Fibroblast of lung (primary cell): Measurements from ENCODE around the gene C5orf15. TPM values are rescaled to one million over a fixed set of nuclear protein-coding genes. Genes with fewer than 3 reads are reported as not detected.

Source experiments
- DNase-seq, 2 donors: peaks; one replicate each; pipeline versions ENCODE4 v3.0.0 to v3.0.0-alpha.2; 2010; ENCODE audit warnings: low read depth in 2 of 2
- H2AFZ ChIP-seq: 2 replicates; pipeline ENCODE4 v1.5.1; 2012; ENCODE audit warnings: low read length, control low read depth, inconsistent platforms
- H3K27ac ChIP-seq: 2 replicates; pipeline ENCODE4 v1.5.1; 2011; ENCODE audit warnings: low read length, control low read depth; ENCODE audit not compliant: insufficient read depth
- H3K27me3 ChIP-seq: 2 replicates; pipeline ENCODE4 v1.5.1; 2011; ENCODE audit warnings: mild to moderate bottlenecking, low read length; ENCODE audit not compliant: control insufficient read depth, insufficient read depth
- H3K36me3 ChIP-seq: 2 replicates; pipeline ENCODE4 v1.5.1; 2011; ENCODE audit warnings: low read length; ENCODE audit not compliant: control insufficient read depth, insufficient read depth
- H3K4me1 ChIP-seq: 2 replicates; pipeline ENCODE4 v1.5.1; 2011; ENCODE audit warnings: low read length; ENCODE audit not compliant: control insufficient read depth, insufficient read depth; ENCODE audit errors: extremely low read depth
- H3K4me2 ChIP-seq: 2 replicates; pipeline ENCODE4 v1.5.1; 2011; ENCODE audit warnings: low read length, control low read depth; ENCODE audit not compliant: insufficient read depth; ENCODE audit errors: extremely low read depth
- H3K4me3 ChIP-seq, 4 experiments: fragments of 200-600 bp in 1 of 4; sonication (generic) in 1 of 4; replicated peaks in 1 of 4; 2 replicates each; pipeline ENCODE4 v1.5.1; 2011 to 2016; ENCODE audit warnings: low read length in 4 of 4, low read depth in 3 of 4, mild to moderate bottlenecking in 3 of 4, control low read depth in 2 of 4, inconsistent platforms in 1 of 4, mixed read lengths in 1 of 4; ENCODE audit not compliant: insufficient read depth in 1 of 4; ENCODE audit errors: control extremely low read depth in 1 of 4
- H3K79me2 ChIP-seq: 2 replicates; pipeline ENCODE4 v1.5.1; 2012; ENCODE audit warnings: mild to moderate bottlenecking, low read length, inconsistent platforms; ENCODE audit not compliant: control insufficient read depth, insufficient read depth
- H3K9ac ChIP-seq: 2 replicates; pipeline ENCODE4 v1.5.1; 2011; ENCODE audit warnings: mild to moderate bottlenecking, low read length, control low read depth; ENCODE audit not compliant: insufficient read depth
- H3K9me3 ChIP-seq: 2 replicates; pipeline ENCODE4 v1.5.1; 2012; ENCODE audit warnings: low read depth, low read length; ENCODE audit not compliant: control insufficient read depth, insufficient read depth
- H4K20me1 ChIP-seq: 2 replicates; pipeline ENCODE4 v1.5.1; 2011; ENCODE audit warnings: low read length; ENCODE audit not compliant: control insufficient read depth, insufficient read depth; ENCODE audit errors: extremely low read depth
- EZH2 ChIP-seq: IDR thresholded peaks from 2 replicates; pipeline ENCODE4 v1.5.1; 2012; ENCODE audit warnings: low read length, control low read depth, mild to moderate bottlenecking; ENCODE audit errors: missing control alignments
- polyA plus RNA-seq, 2 donors: library from polyadenylated mRNA; depleted of rRNA in 1 of 2; stranded (reverse) in 1 of 2; unstranded in 1 of 2; fragments of >200 nt; gene quantifications; 2 replicates each; pipeline ENCODE4 v1.2.1, GENCODE V29; 2011 to 2012; ENCODE audit warnings: missing spikeins in 1 of 2
- total RNA-seq: library from RNA; depleted of rRNA; stranded (reverse); fragments of >200 nt; gene quantifications from 2 replicates; pipeline ENCODE4 v1.2.1, GENCODE V29; 2014
- TF ChIP-seq, protein P1 (sequence below), 2 donors: IDR thresholded peaks in 1 of 2; conservative IDR thresholded peaks in 1 of 2; 1 replicate in 1 of 2; 2 replicates in 1 of 2; pipeline ENCODE4 v1.5.1; 2011 to 2012; ENCODE audit warnings: low read length in 2 of 2, control low read depth in 1 of 2, inconsistent platforms in 1 of 2, low read depth in 1 of 2, mild to moderate bottlenecking in 1 of 2

The C5orf15 gene
- total and polyA plus RNA-seq, 2 donors (not counting 1 experiment from before 2014, with no cell fraction given), result 43.1 to 111 TPM

DNA sequence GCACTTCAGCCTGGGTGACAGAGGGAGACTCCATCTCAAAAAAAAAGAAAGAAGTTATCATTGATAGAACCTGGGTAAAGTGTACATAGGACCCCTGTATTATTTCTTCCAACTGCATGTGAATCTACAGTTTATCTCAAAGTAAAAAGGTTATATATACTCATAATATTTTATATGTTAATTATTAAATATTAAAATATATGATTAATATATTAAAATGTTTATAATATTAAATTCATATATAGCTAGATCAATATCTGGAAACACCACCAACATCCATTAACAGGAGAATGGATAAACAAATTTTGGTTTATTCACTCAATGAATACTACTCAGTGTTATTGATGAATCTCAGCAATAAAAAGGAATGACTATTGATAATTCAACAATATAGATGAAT lies 19.7 kb downstream of the C5orf15 start:
- H3K4me1 ChIP-seq, result peaks cover 10% of the 10 kb centered on the region
- H4K20me1 ChIP-seq, result no peaks in the 10 kb centered on the region
- no peaks in the 10 kb centered on the region for H3K79me2 ChIP-seq
- no peak overlapping the region for H3K27ac ChIP-seq
- no peak overlapping the region for H3K4me3 ChIP-seq
- H3K9ac ChIP-seq, result no peak overlapping the region
- no peak overlapping the region for H2AFZ ChIP-seq
- TF ChIP-seq EZH2, result no peak
- TF ChIP-seq, protein P1, sequence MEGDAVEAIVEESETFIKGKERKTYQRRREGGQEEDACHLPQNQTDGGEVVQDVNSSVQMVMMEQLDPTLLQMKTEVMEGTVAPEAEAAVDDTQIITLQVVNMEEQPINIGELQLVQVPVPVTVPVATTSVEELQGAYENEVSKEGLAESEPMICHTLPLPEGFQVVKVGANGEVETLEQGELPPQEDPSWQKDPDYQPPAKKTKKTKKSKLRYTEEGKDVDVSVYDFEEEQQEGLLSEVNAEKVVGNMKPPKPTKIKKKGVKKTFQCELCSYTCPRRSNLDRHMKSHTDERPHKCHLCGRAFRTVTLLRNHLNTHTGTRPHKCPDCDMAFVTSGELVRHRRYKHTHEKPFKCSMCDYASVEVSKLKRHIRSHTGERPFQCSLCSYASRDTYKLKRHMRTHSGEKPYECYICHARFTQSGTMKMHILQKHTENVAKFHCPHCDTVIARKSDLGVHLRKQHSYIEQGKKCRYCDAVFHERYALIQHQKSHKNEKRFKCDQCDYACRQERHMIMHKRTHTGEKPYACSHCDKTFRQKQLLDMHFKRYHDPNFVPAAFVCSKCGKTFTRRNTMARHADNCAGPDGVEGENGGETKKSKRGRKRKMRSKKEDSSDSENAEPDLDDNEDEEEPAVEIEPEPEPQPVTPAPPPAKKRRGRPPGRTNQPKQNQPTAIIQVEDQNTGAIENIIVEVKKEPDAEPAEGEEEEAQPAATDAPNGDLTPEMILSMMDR (conservative IDR thresholded peaks at IDR 0.05 in 1 of 2, IDR thresholded peaks at IDR 0.05 in 1 of 2; ENCODE audit: low read depth in 1 of 2, low read length in 2 of 2), result no peak
- H3K36me3 ChIP-seq, result peaks cover 1% of the 10 kb centered on the region
- H3K9me3 ChIP-seq, result no peaks in the 10 kb centered on the region
- peaks cover 2% of the 10 kb centered on the region for H3K27me3 ChIP-seq
- H3K4me2 ChIP-seq, result no peak overlapping the region
- DNase-seq, result no peak

DNA sequence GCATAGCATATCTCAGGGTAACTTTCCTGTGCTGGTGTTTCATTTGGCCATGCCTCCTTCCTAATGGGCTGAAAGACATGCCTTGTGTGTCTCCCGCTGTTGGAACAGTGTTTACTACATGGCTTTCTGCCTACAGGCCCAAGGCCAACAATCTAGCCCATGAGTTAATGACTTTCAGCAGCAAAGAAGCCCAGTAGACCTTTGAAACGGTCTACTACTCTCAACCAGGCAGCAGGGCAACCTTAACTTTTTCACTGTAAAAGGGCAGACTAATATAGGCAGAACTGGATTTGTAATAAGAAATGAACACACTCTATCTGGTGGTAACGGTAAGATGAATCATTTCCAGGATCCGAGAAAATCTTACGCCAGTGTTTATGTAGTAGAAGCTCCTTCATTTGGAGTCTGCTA lies 21.0 kb downstream of the C5orf15 start:
- DNase-seq, result peak; percentile 51 to 69
- Histone ChIP-seq H4K20me1 (no peaks in the 10 kb centered on the region), H3K27me3 (peaks cover 4% of the 10 kb centered on the region), H3K79me2 (no peaks in the 10 kb centered on the region), H3K4me3 (no peak overlapping the region), H3K27ac (no peak overlapping the region), H3K9ac (no peak overlapping the region), H2AFZ (no peak overlapping the region), H3K9me3 (no peaks in the 10 kb centered on the region), H3K36me3 (peaks cover 1% of the 10 kb centered on the region), H3K4me2 (no peak overlapping the region), H3K4me1 (no peaks in the 10 kb centered on the region)
- TF ChIP-seq, protein P1 (conservative IDR thresholded peaks at IDR 0.05 in 1 of 2, IDR thresholded peaks at IDR 0.05 in 1 of 2; ENCODE audit: low read depth in 1 of 2, low read length in 2 of 2), result no peak
- no peak for TF ChIP-seq EZH2

DNA sequence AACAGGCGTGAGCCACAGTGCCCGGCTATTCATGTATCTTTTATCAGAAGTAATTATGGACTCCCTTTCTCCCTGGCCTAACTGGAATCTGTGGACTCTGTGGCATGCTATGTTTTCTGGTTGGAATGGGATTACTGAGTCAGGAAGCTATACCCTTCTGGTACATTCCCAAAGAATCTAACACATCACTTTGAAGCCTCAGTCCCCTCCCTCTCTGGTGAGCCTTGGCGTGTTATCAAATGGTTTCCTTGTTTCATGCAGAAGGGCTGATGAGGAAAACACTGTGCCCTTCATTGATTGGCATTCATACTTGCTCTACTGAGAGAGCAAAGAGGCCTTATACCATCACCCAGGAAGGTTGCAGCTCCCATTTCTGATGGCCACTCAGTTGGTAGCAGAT lies 22.9 kb downstream of the C5orf15 start:
- Histone ChIP-seq H2AFZ (no peak overlapping the region), H3K4me1 (no peaks in the 10 kb centered on the region), H3K27ac (no peak overlapping the region), H3K9ac (no peak overlapping the region), H3K79me2 (no peaks in the 10 kb centered on the region), H3K27me3 (peaks cover 6% of the 10 kb centered on the region), H4K20me1 (no peaks in the 10 kb centered on the region), H3K9me3 (no peaks in the 10 kb centered on the region), H3K4me3 (no peak overlapping the region), H3K4me2 (no peak overlapping the region), H3K36me3 (no peaks in the 10 kb centered on the region)
- TF ChIP-seq, protein P1 (conservative IDR thresholded peaks at IDR 0.05 in 1 of 2, IDR thresholded peaks at IDR 0.05 in 1 of 2; ENCODE audit: low read depth in 1 of 2, low read length in 2 of 2), result no peak
- TF ChIP-seq EZH2, result no peak
- peak in 1 of 2 donors; percentile 64 for DNase-seq
